ENCODE data around the gene ERN2. TPM values are rescaled to one million over a fixed set of nuclear protein-coding genes. Genes with fewer than 3 reads are reported as not detected.
A peak's percentile ranks its signal among the peaks of the same experiment; 100 is the strongest.
"Not testable (repeated sequence)": the region's sequence is repeated elsewhere in the genome, so short reads cannot be mapped to it uniquely, and the experiment has no call there.

ERN2 gene
- total RNA-seq (2014; rRNA removed; shearing (Covaris generic); ENCODE audit: low replicate concordance), result 0.12 and 0.14 TPM in 2 replicates

GRCh38 chr16:23712976-23713375 lies at the start of gene ERN2:
TSS of gene ERN2 (minus strand) at chr16:23713222. CDS start at chr16:23713187, 35 bp downstream.
- no peak for DNase-seq (ENCODE audit: low read depth)
- in situ Hi-C loops (cut with HindIII; ENCODE audit: low pct_unique_long_range_greater_than_20kb, low sequenced_read_pairs), result no loop called here

GRCh38 chr16:23757937-23758619 lies 45.1 kb upstream of the ERN2 start:
- DNase-seq (ENCODE audit: low read depth), result no peak
- in situ Hi-C loops (cut with HindIII; ENCODE audit: low pct_unique_long_range_greater_than_20kb, low sequenced_read_pairs), result no loop called here

DNA sequence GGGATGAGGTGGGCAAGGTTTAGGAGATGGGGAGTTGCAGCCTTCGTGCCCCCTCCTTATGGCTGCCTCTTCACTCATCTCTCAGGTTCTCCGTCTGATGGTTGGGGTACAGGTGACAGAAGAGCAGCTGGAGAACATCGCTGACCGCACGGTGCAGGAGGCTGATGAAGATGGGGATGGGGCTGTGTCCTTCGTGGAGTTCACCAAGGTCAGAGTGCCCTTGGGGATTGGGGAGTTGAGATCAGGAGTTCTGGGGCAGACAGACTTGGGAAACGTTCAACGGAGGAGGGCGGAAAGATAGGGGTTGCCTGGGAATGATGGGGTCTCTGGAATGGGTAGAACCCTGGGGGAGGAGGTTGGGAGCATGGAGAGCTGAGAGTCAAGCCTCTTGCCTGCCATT lies 44.1 kb upstream of the ERN2 start:
- in situ Hi-C loops (cut with HindIII; ENCODE audit: low pct_unique_long_range_greater_than_20kb, low sequenced_read_pairs), result no loop called here
- DNase-seq (ENCODE audit: low read depth), result no peak

GRCh38 chr16:23755484-23755809 lies 42.4 kb upstream of the ERN2 start:
- in situ Hi-C loops (cut with HindIII; ENCODE audit: low pct_unique_long_range_greater_than_20kb, low sequenced_read_pairs), result no loop called here
- no peak for DNase-seq (ENCODE audit: low read depth)

DNA sequence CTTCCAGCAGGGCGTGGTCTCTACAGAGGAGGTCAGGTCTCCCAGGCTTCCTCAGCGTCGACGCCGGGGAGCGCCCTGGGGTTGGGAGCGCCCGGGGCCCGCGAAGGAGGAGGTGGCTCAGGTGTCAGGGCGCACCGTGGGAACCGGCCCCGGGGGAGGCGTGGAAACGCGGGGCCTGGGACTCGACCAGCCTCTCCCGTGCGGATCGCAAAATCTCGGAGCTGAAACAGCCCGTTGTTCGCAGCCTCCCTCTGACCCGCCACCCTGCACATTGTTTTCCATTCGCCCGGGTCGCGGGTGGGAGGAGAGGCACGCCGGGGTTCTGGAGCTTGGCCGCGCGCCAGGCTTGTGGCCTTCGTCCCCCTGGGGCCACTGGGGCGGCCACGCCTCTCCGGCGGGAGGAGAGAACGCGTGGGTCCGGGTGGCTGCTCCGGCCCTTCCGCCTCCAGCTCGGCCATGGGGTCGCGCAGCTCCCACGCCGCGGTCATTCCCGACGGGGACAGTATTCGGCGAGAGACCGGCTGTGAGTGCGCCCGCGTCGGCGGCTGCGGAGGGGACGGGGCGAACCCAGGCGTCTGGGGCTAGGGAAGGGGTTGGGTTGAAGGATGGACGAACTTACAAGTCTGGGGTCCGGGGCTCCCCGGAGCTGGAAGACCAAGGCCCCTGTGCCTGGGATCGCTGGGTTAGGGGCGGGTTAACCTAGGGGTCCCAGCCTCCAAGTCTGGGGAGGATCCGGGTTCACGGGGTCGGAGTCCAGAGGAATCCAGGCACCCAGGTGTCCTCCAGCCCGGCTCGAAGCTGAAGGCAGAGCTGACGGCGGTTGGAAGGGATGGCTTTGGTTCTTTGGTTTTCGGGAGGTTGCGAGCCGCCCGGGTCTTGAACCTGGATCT lies 41.8 kb upstream of the ERN2 start, which contains the start of gene CHP2:
Gene CHP2 (plus strand): TSS at position 433 of the 890 bp plus-strand sequence. CDS start 24 bp downstream, at position 457.
- in situ Hi-C loops (cut with HindIII; ENCODE audit: low pct_unique_long_range_greater_than_20kb, low sequenced_read_pairs), result no loop called here
- no peak for DNase-seq (ENCODE audit: low read depth)

GRCh38 chr16:23753908-23754593 lies 41.0 kb upstream of the ERN2 start:
- no peak for DNase-seq (ENCODE audit: low read depth)

GRCh38 chr16:23751053-23751452 lies 38.0 kb upstream of the ERN2 start:
- DNase-seq (ENCODE audit: low read depth); in situ Hi-C loops (cut with HindIII; ENCODE audit: low pct_unique_long_range_greater_than_20kb, low sequenced_read_pairs): not testable (repeated sequence)

More at GRCh38 chr16:23753908-23754593, 41.0 kb upstream of the ERN2 start:
- in situ Hi-C loops (cut with HindIII; ENCODE audit: low pct_unique_long_range_greater_than_20kb, low sequenced_read_pairs), result no loop called here

DNA sequence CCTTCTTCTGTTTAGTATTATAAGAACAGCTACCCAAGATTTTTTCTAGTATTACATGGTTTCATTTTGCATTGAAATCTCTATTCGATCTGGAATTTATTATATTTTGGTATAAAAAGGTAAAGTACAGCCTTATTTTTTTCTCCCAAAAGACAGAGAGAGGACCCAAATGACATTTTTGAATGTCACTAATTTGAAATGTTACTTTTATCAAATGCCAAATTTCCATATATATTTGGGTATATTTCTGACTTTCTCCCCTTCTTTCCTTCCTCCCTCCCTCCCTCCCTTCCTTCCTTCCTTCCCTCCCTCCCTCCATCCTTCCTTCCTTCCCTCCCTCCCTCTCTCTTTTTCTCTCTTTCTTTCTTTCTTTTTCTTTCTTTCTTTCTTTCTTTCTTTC lies 35.6 kb upstream of the ERN2 start:
- in situ Hi-C loops (cut with HindIII; ENCODE audit: low pct_unique_long_range_greater_than_20kb, low sequenced_read_pairs), result no loop called here
- DNase-seq (ENCODE audit: low read depth), result no peak

- in situ Hi-C loops (cut with HindIII; ENCODE audit: low pct_unique_long_range_greater_than_20kb, low sequenced_read_pairs), result no loop called here
- no peak for DNase-seq (ENCODE audit: low read depth)
These were observed 32.2 kb upstream of the ERN2 start for GRCh38 chr16:23745263-23745662.

- in situ Hi-C loops (cut with HindIII; ENCODE audit: low pct_unique_long_range_greater_than_20kb, low sequenced_read_pairs), result no loop called here
These were observed 29.7 kb upstream of the ERN2 start for GRCh38 chr16:23742766-23743165.

DNA sequence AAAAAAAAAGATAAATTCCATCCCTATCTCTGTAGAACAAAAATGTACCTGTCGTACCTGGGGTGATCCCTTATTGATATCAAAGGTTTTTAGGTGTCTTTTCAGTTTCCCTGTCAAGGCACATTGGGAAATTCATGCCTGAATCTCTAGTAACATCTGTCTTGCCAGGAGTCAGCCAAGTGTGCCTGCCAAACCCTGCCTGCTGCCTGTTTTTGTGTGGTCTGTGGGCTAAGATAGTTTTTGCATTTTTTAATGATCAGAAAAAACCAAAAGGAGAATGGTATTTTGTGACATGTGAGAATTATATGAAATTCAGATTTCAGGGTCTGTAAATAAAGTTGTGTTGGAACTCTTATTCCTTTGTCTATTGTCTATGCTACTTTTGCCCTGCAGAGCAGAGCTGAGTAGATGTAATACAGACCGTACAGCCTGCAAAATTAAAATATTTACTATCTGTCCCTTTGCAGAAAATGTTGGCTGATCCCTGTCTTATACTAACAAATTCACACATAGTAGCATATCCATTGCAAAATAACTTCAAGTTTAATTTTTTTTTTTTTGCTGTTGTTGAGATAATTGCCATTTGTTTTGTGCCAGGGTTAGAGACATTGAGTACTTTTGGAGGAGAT lies 28.8 kb upstream of the ERN2 start:
- DNase-seq (ENCODE audit: low read depth), result no peak
- in situ Hi-C loops (cut with HindIII; ENCODE audit: low pct_unique_long_range_greater_than_20kb, low sequenced_read_pairs), result no loop called here

More at GRCh38 chr16:23742766-23743165, 29.7 kb upstream of the ERN2 start:
- no peak for DNase-seq (ENCODE audit: low read depth)

DNA sequence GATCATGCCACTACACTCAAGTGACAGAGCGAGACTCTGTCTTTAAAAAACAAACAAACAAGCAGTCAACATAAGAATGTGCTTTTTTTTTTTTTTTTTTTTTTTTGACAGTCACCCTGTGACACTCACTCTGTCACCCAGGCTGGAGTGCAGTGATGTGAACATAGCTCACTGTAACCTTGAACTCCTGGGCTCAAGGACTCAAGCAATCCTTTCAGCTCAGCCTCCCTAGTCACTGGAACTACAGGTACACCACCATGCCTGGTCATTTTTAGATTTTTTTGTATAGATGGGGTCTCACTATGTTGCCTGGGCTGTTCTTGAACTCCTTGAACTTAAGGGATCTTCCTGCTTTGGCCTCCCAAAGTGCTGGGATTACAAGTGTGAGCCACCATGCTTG lies 26.5 kb upstream of the ERN2 start:
- no peak for DNase-seq (ENCODE audit: low read depth)
- in situ Hi-C loops (cut with HindIII; ENCODE audit: low pct_unique_long_range_greater_than_20kb, low sequenced_read_pairs), result no loop called here

DNA sequence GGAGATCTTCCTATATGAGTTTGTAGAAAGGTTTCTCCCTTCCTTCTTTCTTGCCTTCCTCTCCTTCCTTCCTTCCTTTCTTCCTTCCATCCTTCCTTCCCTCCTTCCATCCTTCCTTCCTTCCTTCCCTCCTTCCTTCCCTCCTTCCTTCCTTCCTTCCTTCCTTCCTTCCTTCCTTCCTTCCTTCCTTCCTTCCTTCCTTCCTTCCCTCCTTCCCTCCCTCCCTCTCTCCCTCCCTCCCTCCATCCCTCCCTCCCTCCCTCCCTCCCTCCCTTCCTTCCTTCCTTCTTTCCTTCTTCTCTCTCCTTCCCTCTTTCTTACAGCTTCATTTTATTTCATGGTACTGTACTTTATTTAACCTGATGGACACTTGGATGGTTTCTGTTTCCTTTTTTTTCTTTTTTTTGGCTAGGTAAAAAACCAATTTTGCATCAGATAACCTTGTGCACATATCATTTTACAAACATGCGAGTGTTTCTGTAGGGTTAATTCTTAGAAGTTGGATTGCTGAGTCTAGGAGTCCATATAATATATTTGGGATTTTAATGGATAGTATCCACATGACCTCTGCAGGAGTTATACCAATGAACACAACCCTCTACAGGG lies 24.5 kb upstream of the ERN2 start:
- DNase-seq (ENCODE audit: low read depth); in situ Hi-C loops (cut with HindIII; ENCODE audit: low pct_unique_long_range_greater_than_20kb, low sequenced_read_pairs): not testable (repeated sequence)

- no peak for DNase-seq (ENCODE audit: low read depth)
- in situ Hi-C loops (cut with HindIII; ENCODE audit: low pct_unique_long_range_greater_than_20kb, low sequenced_read_pairs), result no loop called here
These were observed 21.3 kb upstream of the ERN2 start for GRCh38 chr16:23734176-23734893.

- in situ Hi-C loops (cut with HindIII; ENCODE audit: low pct_unique_long_range_greater_than_20kb, low sequenced_read_pairs), result no loop called here
- peak; percentile 48 for DNase-seq (ENCODE audit: low read depth)
These were observed 16.7 kb upstream of the ERN2 start for GRCh38 chr16:23729503-23730424.

DNA sequence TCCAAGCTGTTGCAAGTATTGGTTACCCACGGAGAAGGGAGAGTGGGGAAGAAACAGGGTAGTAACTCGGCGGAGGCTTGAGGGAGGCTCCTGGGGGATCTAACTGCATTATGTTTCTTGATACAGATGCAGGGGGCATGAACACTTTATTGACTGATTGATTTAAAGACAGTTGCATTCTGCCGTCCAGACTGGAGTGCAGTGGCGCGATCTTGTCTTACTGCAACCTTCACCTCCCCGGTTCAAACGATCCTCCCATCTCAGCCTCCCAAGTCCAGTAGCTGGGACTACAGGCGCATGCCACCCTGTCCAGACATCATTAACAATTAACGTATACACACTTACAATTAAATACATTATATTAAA lies 15.1 kb upstream of the ERN2 start:
- DNase-seq (ENCODE audit: low read depth), result no peak
- in situ Hi-C loops (cut with HindIII; ENCODE audit: low pct_unique_long_range_greater_than_20kb, low sequenced_read_pairs), result no loop called here

DNA sequence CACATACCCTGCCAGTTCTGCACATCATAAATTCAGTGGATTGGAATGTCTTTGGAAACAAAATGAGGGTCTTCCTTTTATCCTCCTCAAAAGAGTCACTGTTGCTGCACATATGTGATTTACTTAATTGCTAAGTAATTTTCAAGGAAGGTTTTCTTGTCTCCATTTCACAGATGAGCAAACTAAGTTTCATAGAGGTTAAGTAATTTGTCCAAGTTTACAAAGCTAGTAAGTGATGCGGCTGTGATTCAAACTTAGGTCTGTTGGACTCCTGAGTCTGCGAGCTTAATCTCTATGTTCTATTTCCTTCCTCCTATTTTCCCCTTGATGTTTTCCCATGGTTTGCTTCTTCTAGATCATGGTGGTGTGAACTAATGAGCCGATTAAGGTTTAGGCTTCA lies 13.7 kb upstream of the ERN2 start:
- in situ Hi-C loops (cut with HindIII; ENCODE audit: low pct_unique_long_range_greater_than_20kb, low sequenced_read_pairs), result no loop called here
- DNase-seq (ENCODE audit: low read depth), result no peak

All from Caki2 (cell line).